DND-41 (cell line): ENCODE measurements around the gene RBAK.
"Not testable (repeated sequence)": the region's sequence is repeated elsewhere in the genome, so short reads cannot be mapped to it uniquely, and the experiment has no call there.

Experiments
- ATAC-seq: fragments of 200-7000 bp; cut with Tn5 transposase; 3 replicates; pipeline ENCODE4 v1.9.1; 2021; ENCODE audit warnings: low read depth; ENCODE audit not compliant: insufficient read depth
- DNase-seq: peaks from one replicate; pipeline ENCODE4 v3.0.0-alpha.2; 2020
- H2AFZ ChIP-seq: 2 replicates; pipeline ENCODE4 v1.6.0; 2012; ENCODE audit warnings: low read depth, low read length
- H3K27ac ChIP-seq: 2 replicates; pipeline ENCODE4 v1.5.1; 2012; ENCODE audit warnings: low read length, inconsistent platforms
- H3K27me3 ChIP-seq: fragments of 200-600 bp; sonication (generic); 2 replicates; pipeline ENCODE4 v1.6.0; 2012; ENCODE audit warnings: low read length, mild to moderate bottlenecking, inconsistent platforms; ENCODE audit not compliant: insufficient read depth, poor library complexity
- H3K36me3 ChIP-seq: 2 replicates; pipeline ENCODE4 v1.5.1; 2012; ENCODE audit warnings: low read length, inconsistent platforms; ENCODE audit not compliant: insufficient read depth
- H3K4me1 ChIP-seq: 2 replicates; pipeline ENCODE4 v1.5.1; 2012; ENCODE audit warnings: mild to moderate bottlenecking, low read length; ENCODE audit not compliant: insufficient read depth
- H3K4me2 ChIP-seq: 2 replicates; pipeline ENCODE4 v1.6.0; 2012; ENCODE audit warnings: mild to moderate bottlenecking, moderate library complexity, low read length, inconsistent platforms; ENCODE audit not compliant: insufficient read depth
- H3K4me3 ChIP-seq, 2 experiments: fragments of 200-600 bp in 1 of 2; shearing (Covaris generic) in 1 of 2; 2 replicates each; pipeline ENCODE4 v1.5.1; 2012 to 2016; ENCODE audit warnings: inconsistent platforms in 2 of 2, low read length in 2 of 2, mild to moderate bottlenecking in 2 of 2, low read depth in 1 of 2, moderate library complexity in 1 of 2
- H3K79me2 ChIP-seq: 2 replicates; pipeline ENCODE4 v1.6.0; 2012; ENCODE audit warnings: low read length, inconsistent platforms; ENCODE audit not compliant: insufficient read depth
- H3K9ac ChIP-seq: 2 replicates; pipeline ENCODE4 v1.6.0; 2012; ENCODE audit warnings: low read depth, mild to moderate bottlenecking, inconsistent platforms, low read length, moderate library complexity
- H3K9me3 ChIP-seq: 2 replicates; pipeline ENCODE4 v1.5.1; 2012; ENCODE audit warnings: low read length, moderate library complexity, mild to moderate bottlenecking, inconsistent platforms; ENCODE audit not compliant: insufficient read depth, severe bottlenecking
- H4K20me1 ChIP-seq: 2 replicates; pipeline ENCODE4 v1.6.0; 2012; ENCODE audit warnings: low read length; ENCODE audit not compliant: insufficient read depth
- CTCF ChIP-seq: IDR thresholded peaks from 2 replicates; pipeline ENCODE4 v1.5.1; 2012; ENCODE audit warnings: borderline replicate concordance, low read length, moderate library complexity, mild to moderate bottlenecking; ENCODE audit not compliant: poor library complexity, severe bottlenecking; ENCODE audit errors: extremely low read depth
- EZH2 ChIP-seq: IDR thresholded peaks from 3 replicates; pipeline ENCODE4 v1.6.1; 2012; ENCODE audit warnings: borderline replicate concordance, low read depth, mild to moderate bottlenecking, moderate library complexity, low read length, inconsistent platforms; ENCODE audit not compliant: severe bottlenecking

The RBAK gene

GRCh38 chr7:5001911-5002310 lies 43.7 kb upstream of the RBAK start:
- ATAC-seq (no peak), DNase-seq (no peak)
- Histone ChIP-seq H3K27ac (no peak overlapping the region), H3K36me3 (peaks cover 38% of the 10 kb centered on the region), H3K4me3 (no peak overlapping the region), H3K4me1 (no peaks in the 10 kb centered on the region), H2AFZ (no peak overlapping the region), H3K4me2 (no peak overlapping the region), H3K9me3 (no peaks in the 10 kb centered on the region), H3K27me3 (no peaks in the 10 kb centered on the region), H3K9ac (no peak overlapping the region), H3K79me2 (no peaks in the 10 kb centered on the region), H4K20me1 (no peaks in the 10 kb centered on the region; the same call in 1 of the 2 replicates)
- TF ChIP-seq EZH2: no peak
- TF ChIP-seq CTCF: no peak

DNA sequence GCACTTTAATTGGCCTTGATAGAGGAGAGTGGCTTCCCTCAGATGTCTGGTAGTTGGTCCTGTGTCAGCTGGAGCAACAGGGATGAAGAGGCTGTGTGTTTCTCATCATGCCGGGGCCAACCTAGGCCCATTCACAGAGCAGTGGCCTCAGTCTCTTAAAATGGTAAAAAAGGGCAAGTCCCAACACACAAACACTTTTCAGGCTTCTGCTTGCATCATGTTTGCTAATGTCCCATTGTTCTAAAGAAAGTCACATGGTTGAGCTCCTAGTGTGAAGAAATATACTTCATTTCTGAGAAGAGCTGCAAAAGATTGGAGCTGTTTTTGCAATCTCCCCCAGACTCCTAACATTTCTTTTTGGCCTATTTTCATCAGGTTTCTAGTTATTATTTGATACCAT lies 40.6 kb upstream of the RBAK start:
- DNase-seq (no peak), ATAC-seq (no peak)
- Histone ChIP-seq H3K36me3 (peaks cover 37% of the 10 kb centered on the region; the same call in 1 of the 2 replicates), H3K27ac (no peak overlapping the region), H4K20me1 (no peaks in the 10 kb centered on the region), H3K4me1 (no peaks in the 10 kb centered on the region), H3K4me2 (no peak overlapping the region), H2AFZ (no peak overlapping the region), H3K79me2 (no peaks in the 10 kb centered on the region), H3K9ac (no peak overlapping the region), H3K9me3 (peaks cover 2% of the 10 kb centered on the region), H3K27me3 (no peaks in the 10 kb centered on the region), H3K4me3 (no peak overlapping the region)
- TF ChIP-seq EZH2: no peak
- TF ChIP-seq CTCF: no peak

DNA sequence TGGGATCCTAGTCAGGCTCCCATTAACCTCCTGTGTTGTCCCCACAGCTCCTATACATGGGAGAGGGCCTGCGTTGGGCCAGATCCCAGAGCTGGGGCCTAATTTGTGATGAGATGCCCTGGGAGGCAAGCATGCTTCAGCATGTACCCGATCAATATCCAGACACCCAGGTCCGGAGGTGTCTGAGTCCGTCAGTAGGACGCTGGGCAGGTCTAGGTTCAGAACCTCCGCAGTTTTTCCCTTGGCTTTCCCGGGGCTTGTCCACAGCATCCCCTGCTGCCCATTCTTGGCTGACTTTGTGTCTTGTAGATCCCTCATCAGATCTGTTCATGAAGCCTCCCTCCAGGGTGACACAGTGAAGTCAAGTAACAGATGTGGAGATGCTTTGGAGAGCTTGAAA lies 32.7 kb upstream of the RBAK start:
- Histone ChIP-seq H3K27ac (no peak overlapping the region), H4K20me1 (no peaks in the 10 kb centered on the region), H3K9ac (no peak overlapping the region), H3K36me3 (peaks cover 13% of the 10 kb centered on the region; the same call in 1 of the 2 replicates), H3K27me3 (no peaks in the 10 kb centered on the region), H3K9me3 (peaks cover 2% of the 10 kb centered on the region), H3K79me2 (no peaks in the 10 kb centered on the region), H3K4me1 (no peaks in the 10 kb centered on the region), H3K4me2 (no peak overlapping the region), H2AFZ (no peak overlapping the region), H3K4me3 (no peak overlapping the region)
- ATAC-seq (no peak), DNase-seq (no peak)
- no peak for TF ChIP-seq CTCF
- no peak for TF ChIP-seq EZH2

DNA sequence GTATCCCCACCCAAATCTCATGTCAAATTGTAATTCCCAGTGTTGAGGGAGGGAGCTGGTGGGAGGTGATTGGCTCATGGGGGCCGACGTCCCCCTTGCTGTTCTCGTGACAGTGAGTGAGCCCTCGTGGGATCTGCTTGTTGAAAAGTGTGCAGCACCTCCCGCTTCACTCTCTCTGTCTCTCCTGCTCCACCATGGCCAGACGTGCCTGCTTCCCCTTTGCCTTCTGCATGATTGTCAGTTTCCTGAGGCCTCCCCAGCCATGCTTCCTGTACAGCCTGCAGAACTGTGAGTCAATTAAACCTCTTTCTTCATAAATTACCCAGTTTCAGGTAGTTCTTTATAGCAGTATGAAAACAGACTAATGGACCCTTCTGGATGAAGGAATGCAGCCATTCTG lies 29.7 kb upstream of the RBAK start:
- not testable (repeated sequence) for H2AFZ ChIP-seq, ATAC-seq, H3K4me3 ChIP-seq

DNA sequence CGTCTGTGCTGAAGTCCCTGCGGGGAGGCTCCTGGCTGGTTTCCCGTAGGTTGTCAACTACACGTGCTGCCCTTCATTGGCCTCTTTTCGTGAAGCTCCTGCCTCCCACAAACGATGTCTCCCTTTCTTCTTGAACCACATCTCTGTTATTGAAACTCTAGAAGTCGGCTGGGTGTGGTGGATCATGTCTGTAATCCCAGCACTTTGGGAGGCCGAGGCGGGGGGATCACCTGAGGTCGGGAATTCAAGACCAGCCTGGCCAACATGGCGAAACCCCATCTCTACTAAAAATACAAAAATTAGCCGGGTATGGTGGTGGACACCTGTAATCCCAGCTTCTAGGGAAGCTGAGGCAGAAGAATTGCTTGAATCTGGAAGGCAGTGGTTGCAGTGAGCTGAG lies 28.0 kb upstream of the RBAK start:
- not testable (repeated sequence) for H3K4me3 ChIP-seq, H3K9me3 ChIP-seq, H3K27me3 ChIP-seq, H3K4me2 ChIP-seq, H2AFZ ChIP-seq, H3K27ac ChIP-seq, H3K9ac ChIP-seq, DNase-seq, ATAC-seq, H3K4me1 ChIP-seq, H3K79me2 ChIP-seq, H4K20me1 ChIP-seq
- H3K36me3 ChIP-seq: peaks cover 13% of the 10 kb centered on the region; the same call in 1 of the 2 replicates

More for the DNA sequence above, 29.7 kb upstream of the RBAK start:
- not testable (repeated sequence) for H3K79me2 ChIP-seq, H3K9me3 ChIP-seq, H3K27me3 ChIP-seq, H3K27ac ChIP-seq, H3K9ac ChIP-seq, H3K4me2 ChIP-seq, DNase-seq, H3K4me1 ChIP-seq, H4K20me1 ChIP-seq
- peaks cover 13% of the 10 kb centered on the region; the same call in 1 of the 2 replicates for H3K36me3 ChIP-seq
